GM19328 (cell line): Measurements from ENCODE around the gene ELP6.
"Not testable (repeated sequence)": the region's sequence is repeated elsewhere in the genome, so short reads cannot be mapped to it uniquely, and the experiment has no call there.

Experiments used
- ATAC-seq: cut with Tn5 transposase; IDR thresholded peaks from one replicate; pipeline ENCODE4 v1.9.1; 2021; ENCODE audit warnings: mild to moderate bottlenecking, moderate library complexity; ENCODE audit not compliant: unreplicated experiment

The ELP6 gene

DNA sequence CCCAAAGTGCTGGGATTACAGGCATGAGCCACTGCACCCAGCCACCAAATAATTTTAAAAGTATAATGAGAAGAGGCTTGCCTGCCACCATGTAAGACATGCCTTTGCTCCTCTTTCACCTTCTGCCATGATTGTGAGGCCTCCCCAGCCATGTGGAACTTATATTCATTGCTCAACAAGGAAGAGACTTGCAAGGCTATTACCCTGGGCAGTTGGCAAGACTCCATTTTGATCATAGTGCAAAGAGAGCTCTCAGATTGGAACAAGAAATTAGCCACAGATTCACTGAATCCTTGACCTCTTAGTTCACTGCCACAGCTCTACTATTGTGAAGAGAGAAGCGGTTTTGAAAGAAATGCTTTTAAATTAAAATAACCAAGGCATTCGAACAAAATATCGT is 43.9 kb downstream of the ELP6 start:
- no peak for ATAC-seq

DNA sequence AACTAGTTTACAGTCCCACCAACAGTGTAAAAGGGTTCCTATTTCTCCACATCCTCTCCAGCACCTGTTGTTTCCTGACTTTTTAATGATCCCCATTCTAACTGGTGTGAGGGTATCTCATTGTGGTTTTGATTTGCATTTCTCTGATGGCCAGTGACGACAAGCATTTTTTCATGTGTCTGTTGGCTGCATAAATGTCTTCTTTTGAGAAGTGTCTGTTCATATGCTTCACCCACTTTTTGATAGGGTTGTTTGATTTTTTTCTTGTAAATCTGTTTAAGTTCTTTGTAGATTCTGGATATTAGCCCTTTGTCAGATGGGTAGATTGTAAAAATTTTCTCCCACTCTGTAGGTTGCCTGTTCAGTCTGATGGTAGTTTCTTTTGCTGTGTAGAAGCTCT is 45.2 kb downstream of the ELP6 start:
- ATAC-seq = not testable (repeated sequence)

DNA sequence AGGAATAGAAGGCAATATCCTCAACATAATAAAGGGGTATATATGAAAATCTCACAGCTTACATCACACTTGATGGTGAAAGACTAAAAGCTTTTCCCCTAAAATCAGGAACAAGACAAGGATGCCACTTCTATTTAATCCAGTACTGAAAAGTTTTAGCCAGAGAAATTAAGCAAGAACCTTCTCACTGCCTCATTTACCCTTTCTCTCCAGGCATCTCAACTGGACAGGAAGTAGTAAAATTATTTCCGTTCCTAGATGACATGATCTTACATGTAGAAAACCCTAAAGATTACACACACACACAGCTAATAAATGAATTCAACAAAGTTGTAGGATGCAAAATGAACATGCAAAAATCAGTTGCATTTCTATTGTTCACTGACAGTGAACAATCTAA is 48.9 kb downstream of the ELP6 start:
- no peak for ATAC-seq

DNA sequence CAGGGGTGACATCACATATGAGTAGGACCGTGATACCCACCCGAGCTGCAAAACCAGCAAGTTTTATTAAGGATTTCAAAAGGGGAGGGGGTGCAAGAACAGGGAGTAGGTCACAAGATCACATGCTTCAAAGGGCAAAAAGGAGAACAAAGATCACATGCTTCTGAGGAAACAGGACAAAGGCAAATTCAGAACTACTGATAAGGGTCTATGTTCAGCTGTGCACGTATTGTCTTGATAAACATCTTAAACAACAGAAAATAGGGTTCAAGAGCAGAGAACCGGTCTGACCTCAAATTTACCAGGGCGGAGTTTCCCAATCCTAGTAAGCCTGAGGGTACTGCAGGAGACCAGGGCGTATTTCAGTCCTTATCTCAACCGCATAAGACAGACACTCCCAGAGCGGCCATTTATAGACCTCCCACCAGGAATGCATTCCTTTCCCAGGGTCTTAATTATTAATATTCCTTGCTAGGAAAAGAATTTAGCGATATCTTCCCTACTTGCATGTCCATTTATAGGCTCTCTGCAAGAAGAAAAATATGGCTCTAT is 53.9 kb downstream of the ELP6 start:
- not testable (repeated sequence) for ATAC-seq

DNA sequence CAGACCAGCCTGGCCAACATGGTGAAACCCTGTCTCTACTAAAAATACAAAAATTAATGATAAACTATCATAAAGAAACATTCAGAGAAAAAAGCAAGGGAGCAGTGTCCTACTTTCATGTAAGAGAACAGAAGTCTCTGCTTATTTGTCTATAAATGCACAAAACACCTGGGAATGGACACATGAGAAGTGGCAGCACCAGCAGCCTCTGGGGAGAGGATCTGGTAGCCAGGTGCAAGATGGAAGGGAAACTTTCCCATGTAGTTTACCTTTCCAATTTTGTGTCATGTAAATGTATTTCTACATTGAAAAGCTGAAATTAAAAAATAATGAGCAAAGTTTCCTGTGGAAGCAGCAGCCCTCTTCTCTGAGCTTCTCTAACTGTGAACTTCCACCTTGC is 56.5 kb downstream of the ELP6 start:
- ATAC-seq = no peak

DNA sequence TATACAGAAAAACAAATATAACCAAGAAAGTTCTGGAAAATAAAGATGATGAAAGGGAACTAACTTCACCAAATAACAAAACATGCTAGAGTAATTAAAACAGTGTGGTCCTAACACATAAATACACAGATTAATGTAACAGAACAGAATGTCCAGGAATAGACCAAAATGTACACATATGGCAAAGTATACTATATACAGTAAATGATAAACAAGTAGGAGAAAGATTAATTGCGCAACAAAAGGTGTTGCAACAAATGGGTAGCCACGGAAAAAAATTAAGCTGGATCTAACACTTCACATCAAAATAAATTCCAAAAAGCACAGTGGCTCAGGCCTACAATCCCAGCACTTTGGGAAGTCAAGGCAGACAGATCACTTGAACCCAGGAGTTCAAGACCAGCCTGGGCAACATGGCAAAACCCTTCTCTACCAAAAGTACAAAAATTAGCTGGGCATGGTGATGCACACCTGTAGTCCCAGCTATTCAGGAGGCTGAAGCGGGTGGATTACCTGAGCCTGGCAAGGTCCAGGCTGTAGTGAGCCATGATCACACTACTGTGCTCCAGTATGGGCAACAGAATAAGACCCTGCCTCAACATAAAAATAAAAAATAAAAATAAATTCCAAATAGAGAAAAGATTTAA is 57.6 kb downstream of the ELP6 start:
- no peak for ATAC-seq

DNA sequence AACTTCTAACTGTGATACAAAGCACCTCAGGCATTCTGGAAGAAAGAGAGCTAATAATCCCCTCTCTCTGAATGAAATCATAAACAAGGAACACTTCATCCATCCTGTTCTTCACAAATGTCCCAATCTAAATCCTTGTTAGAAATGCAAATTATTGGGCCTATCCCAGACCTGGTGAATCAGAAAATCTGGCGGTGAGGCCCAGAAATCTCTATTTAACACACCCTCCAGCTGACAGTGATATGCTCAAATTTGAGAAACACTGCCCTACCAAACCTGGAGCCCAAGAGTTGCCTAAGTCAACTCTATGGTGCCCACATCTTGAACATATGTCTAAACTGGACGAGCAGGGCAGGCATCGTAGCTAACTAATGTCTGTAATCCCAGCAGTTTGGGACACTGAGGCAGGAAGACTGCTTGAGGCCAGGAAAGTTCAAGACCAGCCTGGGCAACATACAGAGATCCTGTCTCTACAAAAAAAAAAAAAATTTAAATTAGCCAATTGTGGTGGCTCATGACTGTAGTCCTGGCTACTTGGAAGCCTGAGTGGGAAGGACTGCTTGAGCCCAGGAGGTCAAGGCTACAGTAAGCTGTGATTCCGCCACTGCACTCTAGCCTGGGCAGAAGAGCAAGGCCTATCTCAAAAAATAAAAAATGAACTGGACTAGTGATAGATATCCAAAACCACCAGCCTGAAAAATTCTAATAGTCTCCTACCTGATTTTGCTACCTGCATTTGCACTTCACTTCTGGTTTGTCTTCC is 60.9 kb downstream of the ELP6 start:
- ATAC-seq = no peak
